PC-9 (cell line): Measurements from ENCODE around the gene CD93.

ENCODE experiments used
- CTCF ChIP-seq: fragments of 200-600 bp; sonication (generic); conservative IDR thresholded peaks from 2 replicates; pipeline ENCODE4 v1.6.1; 2017; ENCODE audit warnings: mixed run types, antibody characterized with exemption, mild to moderate bottlenecking, moderate library complexity
- EZH2 ChIP-seq: fragments of 200-600 bp; sonication (generic); IDR thresholded peaks from 2 replicates; pipeline ENCODE4 v1.8.0; 2017; ENCODE audit warnings: antibody characterized with exemption, low read depth

- no peak for TF ChIP-seq EZH2
- TF ChIP-seq CTCF = no peak
Measured at GRCh38 chr20:23133560-23133998, 47.5 kb upstream of the CD93 start.
